HEK293 (cell line): ENCODE measurements around the gene ZCCHC14.

Experiments used
- BCL11A ChIP-seq: fragments of 450-650 bp; formaldehyde crosslinking; IDR thresholded peaks from 2 replicates; pipeline ENCODE4 v1.5.1; 2016; ENCODE audit warnings: low read depth, missing biosample characterization, missing genetic modification characterization
- CTCF ChIP-seq: fragments of 450-650 bp; formaldehyde crosslinking; IDR thresholded peaks from 2 replicates; pipeline ENCODE4 v1.5.1; 2016; ENCODE audit warnings: missing biosample characterization, missing genetic modification characterization
- IKZF3 ChIP-seq: fragments of 450-650 bp; IDR thresholded peaks from 2 replicates; pipeline ENCODE4 v1.5.0; 2018; ENCODE audit warnings: missing biosample characterization, mild to moderate bottlenecking, missing genetic modification characterization, moderate library complexity
- ZNF174 ChIP-seq: fragments of 450-650 bp; formaldehyde crosslinking; IDR thresholded peaks from 2 replicates; pipeline ENCODE4 v1.5.0; 2017; ENCODE audit warnings: missing biosample characterization, mild to moderate bottlenecking, missing genetic modification characterization
- ZNF266 ChIP-seq: fragments of 450-650 bp; formaldehyde crosslinking; IDR thresholded peaks from 2 replicates; pipeline ENCODE4 v1.5.1; 2016; ENCODE audit warnings: missing biosample characterization, missing genetic modification characterization, low read depth

- TF ChIP-seq CTCF (tag by site-specific recombination) (no peak), ZNF266 (no peak), IKZF3 (tag by site-specific recombination) (no peak), ZNF174 (tag by site-specific recombination) (no peak), BCL11A (no peak)
Measured at GRCh38 chr16:87358696-87359095, 134.1 kb downstream of the ZCCHC14 start.
